Neural progenitor cell (in vitro differentiated cells): ENCODE measurements around the gene RYR1.

ENCODE experiments used
- EZH2 ChIP-seq: fragments of 200-600 bp; sonication (generic); IDR thresholded peaks from 2 replicates; pipeline ENCODE4 v1.6.1; 2017; ENCODE audit warnings: antibody characterized with exemption, mild to moderate bottlenecking, moderate library complexity
- EZH2phosphoT487 ChIP-seq: fragments of 200-600 bp; sonication (generic); IDR thresholded peaks from 2 replicates; pipeline ENCODE4 v1.6.1; 2017; ENCODE audit warnings: antibody characterized with exemption
- TF ChIP-seq, protein P1 (sequence below): fragments of 200-600 bp; sonication (generic); IDR thresholded peaks from 2 replicates; pipeline ENCODE4 v1.5.1; 2017; ENCODE audit warnings: antibody characterized with exemption, mild to moderate bottlenecking

DNA sequence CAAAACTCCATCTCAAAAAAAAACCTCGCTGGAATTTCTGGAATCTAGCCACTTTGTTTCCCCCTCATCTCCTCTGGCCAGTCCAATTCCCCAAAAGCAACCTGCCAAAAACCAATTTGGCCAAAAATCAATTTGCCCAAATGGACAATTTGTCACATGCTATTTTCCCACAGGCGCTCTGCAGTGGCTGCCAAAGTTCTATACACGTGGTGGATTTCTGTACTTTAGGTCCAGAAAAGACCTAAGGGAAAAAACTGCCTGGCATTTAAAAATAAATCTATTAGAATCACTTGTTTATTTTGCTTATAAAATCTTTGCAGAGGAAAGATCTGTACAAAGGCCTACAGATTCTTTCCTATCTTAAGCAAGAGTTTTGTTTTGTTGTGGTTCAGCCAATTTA lies 104.9 kb downstream of the RYR1 start:
- TF ChIP-seq, protein P1, sequence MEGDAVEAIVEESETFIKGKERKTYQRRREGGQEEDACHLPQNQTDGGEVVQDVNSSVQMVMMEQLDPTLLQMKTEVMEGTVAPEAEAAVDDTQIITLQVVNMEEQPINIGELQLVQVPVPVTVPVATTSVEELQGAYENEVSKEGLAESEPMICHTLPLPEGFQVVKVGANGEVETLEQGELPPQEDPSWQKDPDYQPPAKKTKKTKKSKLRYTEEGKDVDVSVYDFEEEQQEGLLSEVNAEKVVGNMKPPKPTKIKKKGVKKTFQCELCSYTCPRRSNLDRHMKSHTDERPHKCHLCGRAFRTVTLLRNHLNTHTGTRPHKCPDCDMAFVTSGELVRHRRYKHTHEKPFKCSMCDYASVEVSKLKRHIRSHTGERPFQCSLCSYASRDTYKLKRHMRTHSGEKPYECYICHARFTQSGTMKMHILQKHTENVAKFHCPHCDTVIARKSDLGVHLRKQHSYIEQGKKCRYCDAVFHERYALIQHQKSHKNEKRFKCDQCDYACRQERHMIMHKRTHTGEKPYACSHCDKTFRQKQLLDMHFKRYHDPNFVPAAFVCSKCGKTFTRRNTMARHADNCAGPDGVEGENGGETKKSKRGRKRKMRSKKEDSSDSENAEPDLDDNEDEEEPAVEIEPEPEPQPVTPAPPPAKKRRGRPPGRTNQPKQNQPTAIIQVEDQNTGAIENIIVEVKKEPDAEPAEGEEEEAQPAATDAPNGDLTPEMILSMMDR: no peak
- TF ChIP-seq EZH2phosphoT487 (no peak), EZH2 (no peak)
